Stimulated activated CD8-positive, alpha-beta memory T cell treated with anti-CD3 and anti-CD28 coated beads, Interleukin-2, amount 100 ng/mL, for 1 hour (primary cell): ENCODE results near the gene LMNTD1.

Source experiments
- DNase-seq, 2 donors: peaks; one replicate each; pipeline ENCODE4 v3.0.0-alpha.2; 2020; ENCODE audit warnings: low read depth in 2 of 2

The LMNTD1 gene

GRCh38 chr12:25552681-25553080 is 402 bp downstream of the LMNTD1 start:
- no peak for DNase-seq

- DNase-seq: no peak
Measured at GRCh38 chr12:25550186-25550585, 2.9 kb downstream of the LMNTD1 start.

DNA sequence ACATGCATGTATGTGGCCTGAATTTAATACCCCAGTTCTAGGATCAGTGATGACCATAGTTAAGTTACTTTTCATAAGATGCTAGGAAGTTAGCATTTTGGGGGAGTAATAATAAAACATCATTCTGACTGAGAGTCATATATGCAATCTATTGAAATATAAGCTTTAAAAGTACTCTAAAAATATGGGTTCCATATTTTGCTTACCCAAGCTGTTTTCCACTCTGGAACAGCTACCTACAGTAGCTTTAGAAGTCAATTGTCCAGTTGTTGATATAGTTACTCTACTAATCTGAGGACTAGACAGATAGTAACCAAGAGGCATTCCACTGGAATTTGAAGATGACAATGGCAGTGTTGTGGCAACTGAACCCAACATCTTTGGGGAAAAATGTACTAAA is 4.0 kb downstream of the LMNTD1 start:
- no peak for DNase-seq

DNA sequence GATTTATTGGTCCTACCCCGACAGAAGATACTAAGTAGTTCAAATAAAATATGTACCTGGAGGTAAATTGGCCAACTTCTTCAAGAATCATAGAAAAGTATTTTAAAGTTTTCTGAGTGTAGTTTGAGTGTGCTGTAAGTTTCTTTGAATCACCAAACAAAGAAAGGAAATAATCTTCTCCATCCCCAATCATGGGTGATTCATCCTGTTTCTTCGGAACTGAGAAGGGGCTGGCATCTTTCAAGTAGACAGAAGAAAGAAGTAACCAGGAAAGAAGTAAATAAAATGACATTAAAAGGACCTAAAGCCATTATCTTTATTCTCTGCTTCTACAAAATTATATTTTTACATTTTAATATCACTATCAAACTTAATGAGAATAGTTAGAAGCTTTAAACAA is 6.8 kb downstream of the LMNTD1 start:
- DNase-seq: no peak

DNA sequence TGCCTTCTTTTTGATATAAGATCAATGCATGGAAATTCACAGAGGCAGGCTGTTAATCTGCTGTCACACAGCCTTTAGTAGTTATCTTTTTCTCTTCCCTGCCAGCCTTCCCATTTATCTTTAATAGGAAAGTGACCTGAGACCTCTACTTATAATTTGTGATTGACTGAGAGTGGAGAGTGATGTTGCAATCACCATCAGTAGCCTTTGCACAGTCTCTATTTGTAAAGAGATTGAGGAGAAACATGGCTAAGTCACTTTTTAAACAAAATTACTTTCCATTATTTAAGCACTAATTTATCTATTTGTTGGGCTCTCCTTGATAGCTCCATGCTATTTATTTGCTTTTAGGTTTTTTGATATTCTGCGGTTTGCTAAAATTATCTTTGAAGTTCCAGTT is 19.9 kb downstream of the LMNTD1 start:
- DNase-seq: no peak

DNA sequence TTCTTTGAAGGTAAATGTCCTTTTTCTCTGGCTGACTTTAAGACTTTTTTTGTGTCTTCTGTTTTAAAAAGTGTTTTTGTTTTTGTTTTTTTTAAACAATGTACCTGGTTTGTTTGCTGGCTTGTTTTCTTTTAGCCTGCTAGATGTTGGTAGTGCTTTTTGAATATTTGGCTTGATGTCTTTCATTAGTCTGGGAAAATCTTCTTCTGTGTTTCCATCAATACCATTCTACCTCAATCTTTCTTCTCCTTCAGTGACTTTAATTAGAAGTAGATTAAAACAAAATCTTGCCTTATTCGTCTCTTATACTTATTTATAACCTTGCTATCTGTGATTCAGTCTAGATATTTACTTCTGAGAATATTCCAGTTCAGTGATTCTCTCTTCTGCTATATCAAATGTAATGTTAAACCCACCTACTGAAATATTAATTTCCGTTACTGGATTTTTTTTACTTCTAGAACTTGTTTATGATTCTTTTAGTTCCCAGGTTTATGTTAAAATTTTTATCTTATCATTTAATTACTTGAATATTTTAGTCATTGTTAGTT is 21.5 kb downstream of the LMNTD1 start:
- no peak for DNase-seq

DNA sequence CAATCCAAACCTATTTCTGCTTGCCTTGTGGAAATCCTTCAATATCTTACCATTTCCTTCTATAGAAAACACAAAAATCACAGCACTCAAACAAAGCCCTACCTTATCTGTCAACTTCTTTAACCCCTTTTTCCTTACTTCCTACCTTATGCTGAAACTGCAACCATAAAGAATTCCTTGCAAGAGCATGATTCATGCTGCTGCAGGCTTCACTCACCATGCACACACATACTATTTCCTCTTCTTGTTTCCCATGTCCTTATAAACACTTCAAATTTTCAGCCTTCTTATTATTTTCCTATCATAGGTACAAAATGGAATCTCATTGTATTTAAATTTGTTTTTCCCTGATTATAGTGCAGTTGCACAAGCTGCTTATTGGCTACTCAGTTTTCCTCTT is 23.3 kb downstream of the LMNTD1 start:
- no peak for DNase-seq

DNA sequence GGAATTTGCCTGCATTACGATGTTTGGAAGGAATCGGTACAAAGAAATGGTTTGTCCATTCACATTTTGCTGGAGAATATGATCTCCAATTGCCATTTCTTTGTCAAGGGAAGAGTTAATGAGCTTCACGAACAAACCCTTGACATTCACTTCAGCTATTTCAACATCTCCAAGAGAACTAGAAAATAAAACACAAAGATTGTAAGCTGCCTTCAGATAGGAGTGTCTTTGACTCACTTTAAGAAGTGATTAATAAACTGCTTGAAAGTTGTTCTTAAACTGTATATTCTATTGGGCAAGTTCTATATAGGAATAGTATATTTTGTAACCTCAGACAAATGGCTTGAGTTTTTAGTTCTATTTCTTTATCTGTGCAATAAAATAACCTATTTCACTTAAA is 26.3 kb downstream of the LMNTD1 start:
- DNase-seq: no peak

DNA sequence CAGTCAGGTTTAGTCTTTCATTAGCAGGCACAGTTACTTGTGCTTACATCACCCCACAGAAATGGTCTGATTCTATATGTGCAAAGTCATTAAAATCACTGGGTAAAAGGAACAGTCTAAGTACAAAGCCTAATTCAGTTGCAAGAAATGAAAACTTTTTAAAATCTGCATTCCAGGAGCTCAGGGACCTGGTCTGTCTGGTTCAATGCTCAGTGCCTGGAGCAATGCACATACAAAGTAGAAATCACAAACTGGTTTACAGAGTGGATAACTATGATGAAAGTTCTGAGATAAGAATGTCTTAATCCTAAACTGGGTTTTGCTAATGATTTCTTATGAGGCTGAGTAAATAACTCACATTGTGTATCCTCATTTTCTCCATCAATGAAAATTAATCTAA is 28.7 kb downstream of the LMNTD1 start:
- no peak for DNase-seq

DNA sequence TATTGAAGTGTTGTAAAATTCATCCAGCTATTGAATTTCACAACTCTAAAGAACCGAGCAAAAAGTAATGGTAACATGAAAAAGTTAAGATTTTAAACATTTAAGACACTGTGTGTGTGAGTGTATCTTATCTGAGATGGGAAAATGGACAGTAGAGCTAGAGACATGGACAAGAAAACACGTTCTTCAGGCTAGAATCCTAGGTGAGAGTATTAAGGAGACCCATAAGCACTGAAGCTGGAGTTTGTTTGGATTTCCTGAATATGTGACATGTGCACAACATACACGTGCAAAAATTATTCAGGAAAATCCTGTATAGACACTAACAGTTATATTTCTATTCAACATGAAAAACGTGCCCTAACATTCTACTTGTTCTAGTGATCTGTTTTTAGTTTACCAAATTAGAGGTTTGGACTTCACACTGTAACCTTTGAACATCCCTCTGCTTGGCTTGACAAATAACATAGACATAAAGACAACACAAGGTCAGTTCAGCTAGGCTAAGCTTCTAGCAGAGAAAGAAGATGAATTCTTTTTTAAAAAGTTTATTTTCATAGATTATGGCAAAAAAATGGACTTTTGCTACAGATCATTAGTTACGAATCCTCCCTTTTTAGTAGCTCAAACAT is 31.3 kb downstream of the LMNTD1 start:
- no peak for DNase-seq

DNA sequence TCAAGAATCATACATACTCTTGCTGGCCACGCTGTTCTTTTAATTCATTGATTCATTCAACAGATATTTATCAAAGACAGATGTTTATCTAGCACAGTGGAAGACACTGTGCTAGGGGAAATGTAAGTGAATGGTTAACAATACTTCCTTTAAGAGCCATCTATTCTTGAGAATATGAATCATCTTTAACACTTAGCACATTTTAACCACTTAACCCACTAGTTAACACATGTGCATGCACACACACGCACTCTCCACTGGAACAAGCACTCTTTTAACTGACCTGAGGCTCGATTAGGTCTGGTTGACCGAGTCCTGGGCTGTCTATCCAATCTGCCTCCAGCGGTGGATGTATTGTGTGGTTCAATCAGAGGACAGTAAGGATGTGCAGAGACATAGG is 34.6 kb downstream of the LMNTD1 start:
- DNase-seq: no peak

DNA sequence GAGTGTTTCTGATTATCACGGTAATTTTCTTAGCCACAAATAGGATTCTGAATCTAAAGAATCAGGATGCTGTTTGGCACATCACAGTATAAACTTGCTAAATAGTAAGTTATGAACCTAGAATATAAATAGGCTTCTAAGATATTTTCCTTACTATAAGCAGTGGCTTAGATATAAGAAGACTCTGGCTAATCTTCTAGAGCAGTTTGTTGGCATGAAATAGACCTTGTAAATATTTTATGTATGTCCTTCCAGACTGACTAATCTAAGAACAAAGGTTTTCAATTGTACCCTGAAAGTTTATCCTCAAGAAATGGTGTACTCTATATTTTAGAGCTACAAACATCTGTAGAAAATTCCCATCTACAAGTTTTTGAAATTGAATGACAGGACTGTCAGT is 48.3 kb downstream of the LMNTD1 start:
- no peak for DNase-seq

- DNase-seq: no peak
Measured at GRCh38 chr12:25503666-25504065, 49.4 kb downstream of the LMNTD1 start.

DNA sequence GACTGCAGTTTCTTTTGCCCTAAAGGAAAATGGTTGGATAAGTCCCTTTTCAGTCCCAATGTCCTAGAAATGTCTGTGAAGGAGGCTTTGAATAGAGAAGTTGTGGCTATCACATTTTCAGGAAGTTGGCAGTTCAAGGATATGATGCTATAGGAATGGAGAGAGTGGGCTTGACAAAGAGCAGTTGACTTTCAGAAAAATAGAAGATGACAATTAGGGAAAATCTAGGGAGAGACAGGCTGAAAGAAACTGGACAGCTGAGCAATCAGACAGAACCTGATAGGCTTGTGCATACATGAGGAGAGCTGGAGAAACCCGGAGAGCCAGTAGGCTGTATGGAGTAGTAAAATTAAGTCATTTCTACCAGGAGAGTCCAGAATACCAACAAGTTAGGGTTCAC is 50.5 kb downstream of the LMNTD1 start:
- DNase-seq: no peak

DNA sequence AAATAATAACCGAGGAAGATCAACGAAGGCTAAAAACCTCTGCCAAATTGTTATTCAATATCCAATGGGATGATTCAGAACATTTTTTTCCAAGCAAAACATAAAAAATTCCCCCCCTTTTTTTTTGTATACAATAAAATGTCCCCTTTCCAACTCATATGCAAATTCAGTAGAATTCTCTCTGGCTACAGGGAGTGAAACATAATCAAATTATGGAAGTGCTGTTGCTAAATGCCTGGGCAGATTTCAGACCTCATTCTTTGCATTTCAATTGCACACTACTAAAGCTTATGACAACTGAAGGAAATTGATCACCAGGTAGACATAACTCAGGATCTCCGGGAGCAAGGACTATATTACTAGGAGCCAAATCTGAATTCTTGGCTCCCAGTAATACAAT is 51.0 kb downstream of the LMNTD1 start:
- no peak for DNase-seq

GRCh38 chr12:25501549-25501948 is 51.5 kb downstream of the LMNTD1 start:
- DNase-seq: no peak

DNA sequence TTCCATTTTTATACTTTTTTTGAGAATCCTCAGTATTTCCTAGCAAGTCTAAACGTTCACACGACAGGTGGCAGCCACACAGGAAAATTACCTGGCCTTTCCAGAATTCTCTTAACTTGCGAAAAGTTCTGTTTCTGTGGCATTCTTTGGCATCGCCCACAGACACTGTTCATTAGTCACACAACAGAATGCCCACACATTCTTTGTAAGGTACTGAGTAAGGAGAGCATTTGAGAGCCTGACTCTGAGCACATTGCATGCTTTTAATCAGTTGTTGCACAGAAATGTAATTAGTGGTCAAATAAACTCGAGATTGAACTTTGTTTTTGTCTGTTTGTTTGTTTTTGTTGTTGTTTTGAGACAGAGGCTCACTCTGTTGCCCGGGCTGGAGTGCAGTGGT is 52.4 kb downstream of the LMNTD1 start:
- DNase-seq: no peak

GRCh38 chr12:25497021-25497420 is 56.1 kb downstream of the LMNTD1 start:
- DNase-seq: no peak

DNA sequence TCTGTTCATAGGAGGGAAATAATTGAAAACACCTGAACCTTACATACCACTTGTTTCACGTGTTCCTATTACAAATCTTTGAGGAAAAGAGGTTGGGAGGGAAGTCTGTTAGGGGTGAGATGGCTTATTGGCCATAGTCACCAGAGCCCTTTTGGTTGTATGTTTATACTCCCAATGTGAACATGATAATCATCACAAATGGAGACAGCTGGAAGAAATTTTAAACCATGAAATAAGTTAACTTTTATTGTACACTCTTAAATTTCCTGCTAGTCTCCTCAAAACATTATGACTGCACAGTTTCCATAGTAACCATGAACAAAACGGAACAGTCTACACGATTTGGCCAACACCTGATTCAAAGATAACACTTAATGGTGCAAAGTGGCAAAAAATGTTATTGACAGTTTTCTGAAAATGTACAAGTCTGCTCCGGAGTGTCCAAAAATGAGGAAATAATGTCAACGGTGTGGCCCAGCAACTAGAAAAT is 56.9 kb downstream of the LMNTD1 start:
- DNase-seq: no peak

GRCh38 chr12:25495331-25496097 is 57.6 kb downstream of the LMNTD1 start:
- no peak for DNase-seq

DNA sequence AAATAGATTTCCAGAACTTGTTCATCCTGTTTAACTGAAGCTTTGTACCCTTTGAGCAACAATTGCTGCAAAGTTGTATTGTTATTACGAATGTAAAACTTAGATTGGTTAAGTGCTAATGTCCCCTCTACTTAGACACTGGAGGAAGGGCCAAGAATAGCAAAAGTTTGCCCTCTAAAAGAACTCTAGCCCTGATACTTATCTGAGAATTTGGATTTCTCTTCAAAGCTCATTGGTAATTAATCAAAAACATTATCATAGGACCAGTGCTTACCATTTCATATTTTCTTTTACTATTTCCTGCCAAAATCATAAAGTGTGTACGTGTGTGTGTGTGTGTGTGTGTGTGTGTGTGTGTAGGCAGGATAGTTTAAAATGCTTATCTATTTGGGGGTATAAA is 58.2 kb downstream of the LMNTD1 start:
- DNase-seq: no peak

- no peak for DNase-seq
Measured at GRCh38 chr12:25493682-25494081, 59.4 kb downstream of the LMNTD1 start.
